ENCODE data around the gene MYBBP1A.
"Not testable (repeated sequence)": the region's sequence is repeated elsewhere in the genome, so short reads cannot be mapped to it uniquely, and the experiment has no call there.

MYBBP1A gene

DNA sequence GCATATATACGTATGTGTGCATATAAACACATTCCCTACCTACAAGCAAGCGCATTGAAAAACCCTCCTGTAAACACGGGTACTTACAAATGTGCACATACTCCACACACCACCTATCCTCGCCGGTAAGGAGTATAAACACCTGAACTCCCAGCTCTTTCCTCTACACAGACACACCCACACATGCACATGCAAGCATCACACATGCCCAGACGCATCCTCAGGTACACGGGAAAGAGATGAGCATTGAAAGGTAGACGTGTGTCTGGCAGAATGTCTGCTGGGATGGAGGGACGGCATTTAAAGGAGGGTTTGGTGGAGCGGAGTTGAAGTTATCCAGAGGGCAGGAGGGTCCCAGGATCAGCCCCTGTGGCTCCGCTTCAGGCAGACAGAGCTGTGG lies 24.5 kb upstream of the MYBBP1A start:
- Histone ChIP-seq H3K79me2 (ENCODE audit: low read length) (no peaks in the 10 kb centered on the region), H3K27ac (ENCODE audit: low read length) (no peak overlapping the region), H3K4me3 (ENCODE audit: low read length) (no peak overlapping the region), H3K27me3 (ENCODE audit: low read depth, low read length) (no peaks in the 10 kb centered on the region), H3K36me3 (replicated peaks; ENCODE audit: low read depth, low read length) (no peaks in the 10 kb centered on the region), H4K20me1 (ENCODE audit: insufficient read depth, low read length) (no peaks in the 10 kb centered on the region), H3K4me2 (ENCODE audit: low read length) (no peak overlapping the region), H3K4me1 (ENCODE audit: low read length) (no peaks in the 10 kb centered on the region), H3K9ac (ENCODE audit: low read length) (no peak overlapping the region), H3K9me3 (ENCODE audit: insufficient read depth, low read length) (no peaks in the 10 kb centered on the region), H2AFZ (ENCODE audit: low read depth, low read length) (no peak overlapping the region)
- no peak for TF ChIP-seq EZH2phosphoT487 (IDR thresholded peaks at IDR 0.05; ENCODE audit: low read depth)
- TF ChIP-seq, protein P1, sequence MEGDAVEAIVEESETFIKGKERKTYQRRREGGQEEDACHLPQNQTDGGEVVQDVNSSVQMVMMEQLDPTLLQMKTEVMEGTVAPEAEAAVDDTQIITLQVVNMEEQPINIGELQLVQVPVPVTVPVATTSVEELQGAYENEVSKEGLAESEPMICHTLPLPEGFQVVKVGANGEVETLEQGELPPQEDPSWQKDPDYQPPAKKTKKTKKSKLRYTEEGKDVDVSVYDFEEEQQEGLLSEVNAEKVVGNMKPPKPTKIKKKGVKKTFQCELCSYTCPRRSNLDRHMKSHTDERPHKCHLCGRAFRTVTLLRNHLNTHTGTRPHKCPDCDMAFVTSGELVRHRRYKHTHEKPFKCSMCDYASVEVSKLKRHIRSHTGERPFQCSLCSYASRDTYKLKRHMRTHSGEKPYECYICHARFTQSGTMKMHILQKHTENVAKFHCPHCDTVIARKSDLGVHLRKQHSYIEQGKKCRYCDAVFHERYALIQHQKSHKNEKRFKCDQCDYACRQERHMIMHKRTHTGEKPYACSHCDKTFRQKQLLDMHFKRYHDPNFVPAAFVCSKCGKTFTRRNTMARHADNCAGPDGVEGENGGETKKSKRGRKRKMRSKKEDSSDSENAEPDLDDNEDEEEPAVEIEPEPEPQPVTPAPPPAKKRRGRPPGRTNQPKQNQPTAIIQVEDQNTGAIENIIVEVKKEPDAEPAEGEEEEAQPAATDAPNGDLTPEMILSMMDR (IDR thresholded peaks at IDR 0.05; ENCODE audit: low read depth, low read length): no peak

DNA sequence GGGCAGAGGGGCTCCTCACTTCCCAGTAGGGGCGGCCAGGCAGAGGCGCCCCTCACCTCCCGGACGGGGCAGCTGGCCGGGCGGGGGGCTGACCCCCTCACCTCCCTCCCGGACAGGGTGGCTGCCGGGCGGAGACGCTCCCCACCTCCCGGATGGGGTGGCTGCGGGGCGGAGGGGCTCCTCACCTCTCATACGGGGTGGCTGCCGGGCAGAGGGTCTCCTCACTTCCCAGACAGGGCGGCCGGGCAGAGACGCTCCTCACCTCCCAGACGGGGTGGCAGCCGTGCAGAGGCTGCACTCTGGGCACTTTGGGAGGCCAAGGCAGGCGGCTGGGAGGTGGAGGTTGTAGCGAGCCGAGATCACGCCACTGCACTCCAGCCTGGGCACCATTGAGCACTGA lies 23.2 kb upstream of the MYBBP1A start:
- H3K36me3 ChIP-seq (replicated peaks; ENCODE audit: low read depth, low read length); H3K4me1 ChIP-seq (ENCODE audit: low read length); H3K27me3 ChIP-seq (ENCODE audit: low read depth, low read length): not testable (repeated sequence)

DNA sequence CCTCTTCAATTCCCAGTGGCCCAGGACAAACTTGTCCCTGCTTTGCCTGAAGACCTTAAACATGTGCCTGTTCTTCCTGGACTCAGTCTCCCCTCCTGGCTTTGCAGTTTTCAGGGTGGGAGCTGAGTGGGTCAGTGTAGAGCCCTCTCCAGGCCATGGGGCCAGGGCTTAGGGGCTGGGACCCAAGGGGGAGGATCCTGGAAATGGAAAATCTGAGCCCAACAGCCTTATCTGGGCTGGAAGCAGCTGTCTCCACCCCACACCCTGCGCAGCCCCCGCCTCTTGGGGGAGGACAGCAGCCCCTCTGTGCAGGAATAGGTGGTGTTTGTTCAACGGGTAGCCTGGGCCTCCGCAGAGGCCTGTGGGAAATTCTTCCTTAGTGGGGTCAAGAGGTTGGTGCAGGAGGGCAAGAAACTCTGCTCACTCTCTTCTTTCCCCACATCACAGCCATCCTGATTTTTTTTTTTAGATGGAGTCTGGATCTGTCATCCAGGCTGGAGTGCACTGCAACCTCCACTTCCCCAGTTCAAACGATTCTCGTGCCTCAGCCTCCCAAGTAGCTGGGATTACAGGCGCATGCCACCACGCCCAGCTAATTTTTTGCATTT lies 22.3 kb upstream of the MYBBP1A start:
- no peaks in the 10 kb centered on the region for H3K36me3 ChIP-seq (replicated peaks; ENCODE audit: low read depth, low read length)
- H3K4me2 ChIP-seq (ENCODE audit: low read length): no peak overlapping the region
- H3K27ac ChIP-seq (ENCODE audit: low read length): no peak overlapping the region
- no peak overlapping the region for H3K9ac ChIP-seq (ENCODE audit: low read length)
- no peaks in the 10 kb centered on the region for H4K20me1 ChIP-seq (ENCODE audit: insufficient read depth, low read length)
- H3K9me3 ChIP-seq (ENCODE audit: insufficient read depth, low read length): no peaks in the 10 kb centered on the region
- no peak overlapping the region for H2AFZ ChIP-seq (ENCODE audit: low read depth, low read length)
- no peak for TF ChIP-seq EZH2phosphoT487 (IDR thresholded peaks at IDR 0.05; ENCODE audit: low read depth)
- TF ChIP-seq, protein P1 (IDR thresholded peaks at IDR 0.05; ENCODE audit: low read depth, low read length): no peak
- no peaks in the 10 kb centered on the region for H3K79me2 ChIP-seq (ENCODE audit: low read length)
- peaks cover 13% of the 10 kb centered on the region for H3K4me1 ChIP-seq (ENCODE audit: low read length)
- H3K4me3 ChIP-seq (ENCODE audit: low read length): no peak overlapping the region
- H3K27me3 ChIP-seq (ENCODE audit: low read depth, low read length): no peaks in the 10 kb centered on the region

More for the DNA sequence above, 23.2 kb upstream of the MYBBP1A start:
- H3K27ac ChIP-seq (ENCODE audit: low read length); H3K9me3 ChIP-seq (ENCODE audit: insufficient read depth, low read length); H3K4me3 ChIP-seq (ENCODE audit: low read length); H3K4me2 ChIP-seq (ENCODE audit: low read length); H2AFZ ChIP-seq (ENCODE audit: low read depth, low read length); H3K79me2 ChIP-seq (ENCODE audit: low read length); H3K9ac ChIP-seq (ENCODE audit: low read length); H4K20me1 ChIP-seq (ENCODE audit: insufficient read depth, low read length): not testable (repeated sequence)

DNA sequence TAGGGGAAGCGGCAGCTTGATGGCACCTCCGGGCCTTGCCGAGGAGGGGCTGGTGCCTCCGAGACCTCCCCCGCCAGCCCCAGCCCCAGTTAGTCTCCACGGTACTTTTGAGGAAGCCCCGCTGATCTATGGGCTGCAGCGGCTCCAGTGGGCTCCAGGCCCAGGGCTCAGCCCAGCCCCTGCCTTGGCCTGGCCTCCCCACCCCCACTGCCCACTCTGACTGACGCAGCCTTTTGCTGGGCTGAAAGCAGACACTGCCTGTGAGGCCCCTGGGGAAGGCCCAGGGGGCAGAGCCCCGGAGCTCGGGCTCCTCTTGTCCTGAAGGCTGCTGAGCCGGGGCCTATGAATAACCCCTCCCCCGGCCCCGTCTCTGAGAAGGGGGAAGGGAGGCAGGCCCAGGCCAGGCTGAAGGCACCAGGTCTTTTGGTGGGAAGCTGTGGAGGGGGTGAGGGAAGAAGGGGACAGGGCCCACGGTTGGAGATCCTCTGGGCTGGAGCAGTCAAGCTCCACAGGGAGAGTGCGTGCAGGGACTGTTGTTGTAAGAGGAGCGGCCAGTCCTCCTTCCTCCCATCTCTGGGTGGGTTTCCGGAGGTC lies 21.6 kb upstream of the MYBBP1A start:
- Histone ChIP-seq H3K4me3 (ENCODE audit: low read length) (no peak overlapping the region), H4K20me1 (ENCODE audit: insufficient read depth, low read length) (no peaks in the 10 kb centered on the region), H3K36me3 (replicated peaks; ENCODE audit: low read depth, low read length) (no peaks in the 10 kb centered on the region), H3K27me3 (ENCODE audit: low read depth, low read length) (no peaks in the 10 kb centered on the region), H3K9ac (ENCODE audit: low read length) (no peak overlapping the region), H3K79me2 (ENCODE audit: low read length) (no peaks in the 10 kb centered on the region), H3K4me2 (ENCODE audit: low read length) (no peak overlapping the region), H3K4me1 (ENCODE audit: low read length) (peaks cover 13% of the 10 kb centered on the region), H2AFZ (ENCODE audit: low read depth, low read length) (no peak overlapping the region), H3K9me3 (ENCODE audit: insufficient read depth, low read length) (no peaks in the 10 kb centered on the region), H3K27ac (ENCODE audit: low read length) (no peak overlapping the region)
- no peak for TF ChIP-seq EZH2phosphoT487 (IDR thresholded peaks at IDR 0.05; ENCODE audit: low read depth)
- TF ChIP-seq, protein P1 (IDR thresholded peaks at IDR 0.05; ENCODE audit: low read depth, low read length): no peak
